Measurements from ENCODE around the gene MKNK2.
"Not testable (repeated sequence)": the region's sequence is repeated elsewhere in the genome, so short reads cannot be mapped to it uniquely, and the experiment has no call there.

The MKNK2 gene

GRCh38 chr19:1992759-1993260 is 58.2 kb downstream of the MKNK2 start:
- no peak for DNase-seq (ENCODE audit: low read depth)

- DNase-seq (ENCODE audit: low read depth), result no peak
These were observed 59.8 kb downstream of the MKNK2 start for GRCh38 chr19:1991018-1991913.

GRCh38 chr19:1990230-1991017 is 60.6 kb downstream of the MKNK2 start:
- DNase-seq (ENCODE audit: low read depth), result no peak

- DNase-seq (ENCODE audit: low read depth), result no peak
These were observed 61.4 kb downstream of the MKNK2 start for GRCh38 chr19:1989513-1990229.

- not testable (repeated sequence) for DNase-seq (ENCODE audit: low read depth)
These were observed 62.6 kb downstream of the MKNK2 start for GRCh38 chr19:1988464-1988863.

Data from iris pigment epithelial cell (primary cell).